Hepatocyte (in vitro differentiated cells): ENCODE results near the gene AMBP. TPM values are rescaled to one million over a fixed set of nuclear protein-coding genes. Genes with fewer than 3 reads are reported as not detected.

Experiments
- DNase-seq: peaks from one replicate; pipeline ENCODE4 v3.0.0-alpha.2; 2016; ENCODE audit warnings: low spot score
- H2AFZ ChIP-seq: fragments of 200-600 bp; sonication (generic); 2 replicates; pipeline ENCODE4 v1.6.0; 2016; ENCODE audit warnings: antibody characterized with exemption, mild to moderate bottlenecking
- H3K27ac ChIP-seq: fragments of 200-600 bp; sonication (generic); 2 replicates; pipeline ENCODE4 v1.5.1; 2016; ENCODE audit warnings: mild to moderate bottlenecking
- H3K27me3 ChIP-seq: fragments of 200-600 bp; sonication (generic); 2 replicates; pipeline ENCODE4 v1.6.1; 2016
- H3K36me3 ChIP-seq: fragments of 200-600 bp; sonication (generic); replicated peaks from 2 replicates; pipeline ENCODE4 v1.5.1; 2016; ENCODE audit warnings: low read depth; ENCODE audit not compliant: insufficient read depth
- H3K4me1 ChIP-seq: fragments of 200-600 bp; sonication (generic); 2 replicates; pipeline ENCODE4 v1.5.1; 2016; ENCODE audit warnings: mild to moderate bottlenecking, moderate library complexity; ENCODE audit not compliant: insufficient read depth
- H3K4me2 ChIP-seq: fragments of 200-600 bp; sonication (generic); 2 replicates; pipeline ENCODE4 v1.6.0; 2016
- H3K4me3 ChIP-seq: fragments of 200-600 bp; sonication (generic); 2 replicates; pipeline ENCODE4 v1.5.1; 2016; ENCODE audit warnings: mild to moderate bottlenecking
- H3K79me2 ChIP-seq: fragments of 200-600 bp; sonication (generic); 2 replicates; pipeline ENCODE4 v1.6.0; 2017; ENCODE audit warnings: mild to moderate bottlenecking
- H3K9me2 ChIP-seq: fragments of 200-600 bp; sonication (generic); replicated peaks from 2 replicates; pipeline ENCODE4 v1.6.0; 2017; ENCODE audit warnings: mild to moderate bottlenecking; ENCODE audit not compliant: insufficient read depth
- H3K9me3 ChIP-seq: fragments of 200-600 bp; sonication (generic); 2 replicates; pipeline ENCODE4 v1.5.1; 2016; ENCODE audit warnings: low read depth, mild to moderate bottlenecking
- H4K20me1 ChIP-seq: fragments of 200-600 bp; sonication (generic); 2 replicates; pipeline ENCODE4 v1.6.0; 2016; ENCODE audit warnings: mild to moderate bottlenecking; ENCODE audit not compliant: insufficient read depth, poor library complexity, severe bottlenecking
- EZH2 ChIP-seq: fragments of 200-600 bp; sonication (generic); IDR thresholded peaks from 2 replicates; pipeline ENCODE4 v1.6.1; 2016; ENCODE audit warnings: antibody characterized with exemption, mild to moderate bottlenecking, borderline replicate concordance
- EZH2phosphoT487 ChIP-seq: fragments of 200-600 bp; sonication (generic); IDR thresholded peaks from one replicate; pipeline ENCODE4 v1.6.1; 2018; ENCODE audit warnings: antibody characterized with exemption, mild to moderate bottlenecking, low read depth, moderate library complexity; ENCODE audit not compliant: unreplicated experiment, severe bottlenecking
- WGBS: methylation state at CpG from one replicate; pipeline ENCODE4 v1.1.6; 2016; ENCODE audit warnings: low lambda C conversion rate; ENCODE audit errors: missing lambda C conversion rate; 5-methylcytosine and 5-hydroxymethylcytosine counted together
- polyA plus RNA-seq: library from polyadenylated mRNA; unstranded; fragments of >200 nt; fragmentation: Nextera tagmentation; extraction: Ambion mirVana; gene quantifications from 2 replicates; pipeline ENCODE4 v1.2.1, GENCODE V29; 2016
- total RNA-seq: library from RNA; depleted of rRNA; stranded (reverse); fragments of >200 nt; gene quantifications from 2 replicates; pipeline ENCODE4 v1.2.3, GENCODE V29; 2014
- TF ChIP-seq, protein P1 (sequence below): fragments of 200-600 bp; sonication (generic); IDR thresholded peaks from 2 replicates; pipeline ENCODE4 v1.5.1; 2016; ENCODE audit warnings: antibody characterized with exemption, mild to moderate bottlenecking; ENCODE audit not compliant: poor library complexity

AMBP gene
- total and polyA plus RNA-seq, 2 experiments from 2014 or later, result 713 to 833 TPM

DNA sequence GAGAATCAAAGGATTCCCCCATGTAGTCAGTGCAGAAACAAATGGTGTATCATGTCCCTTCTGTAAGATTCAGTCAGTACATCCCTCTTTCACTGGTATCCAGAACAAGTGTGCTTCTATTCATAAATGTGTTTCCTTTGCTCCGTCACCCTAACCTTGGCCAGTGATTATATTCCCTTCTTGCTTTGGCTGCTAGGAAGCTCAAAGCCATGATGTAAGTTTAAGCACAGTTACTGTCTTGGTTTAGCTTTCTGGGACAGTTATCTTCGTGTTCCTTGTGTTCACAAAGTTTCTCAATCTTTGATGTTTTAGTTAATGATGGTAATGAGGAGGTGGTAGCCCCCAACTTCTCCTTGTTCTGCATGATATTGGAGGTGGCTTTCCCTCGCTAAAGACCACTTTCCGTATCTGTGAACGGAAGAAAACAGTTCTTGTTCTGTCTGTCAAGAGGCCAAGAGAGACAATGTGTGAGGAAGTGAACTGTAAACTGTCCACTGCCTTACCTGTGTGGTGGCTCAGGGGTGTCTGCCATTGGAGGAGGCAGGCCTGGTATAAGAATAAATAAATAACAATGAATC is 2.2 kb upstream of the AMBP start:
- Histone ChIP-seq H3K79me2 (no peaks in the 10 kb centered on the region), H3K27ac (peak overlapping the region; percentile 66), H3K4me2 (no peak overlapping the region), H3K9me2 (no peaks in the 10 kb centered on the region), H4K20me1 (no peaks in the 10 kb centered on the region), H3K27me3 (no peaks in the 10 kb centered on the region), H2AFZ (no peak overlapping the region), H3K4me1 (peaks cover 15% of the 10 kb centered on the region), H3K36me3 (no peaks in the 10 kb centered on the region), H3K4me3 (no peak overlapping the region), H3K9me3 (no peaks in the 10 kb centered on the region)
- TF ChIP-seq, protein P1, sequence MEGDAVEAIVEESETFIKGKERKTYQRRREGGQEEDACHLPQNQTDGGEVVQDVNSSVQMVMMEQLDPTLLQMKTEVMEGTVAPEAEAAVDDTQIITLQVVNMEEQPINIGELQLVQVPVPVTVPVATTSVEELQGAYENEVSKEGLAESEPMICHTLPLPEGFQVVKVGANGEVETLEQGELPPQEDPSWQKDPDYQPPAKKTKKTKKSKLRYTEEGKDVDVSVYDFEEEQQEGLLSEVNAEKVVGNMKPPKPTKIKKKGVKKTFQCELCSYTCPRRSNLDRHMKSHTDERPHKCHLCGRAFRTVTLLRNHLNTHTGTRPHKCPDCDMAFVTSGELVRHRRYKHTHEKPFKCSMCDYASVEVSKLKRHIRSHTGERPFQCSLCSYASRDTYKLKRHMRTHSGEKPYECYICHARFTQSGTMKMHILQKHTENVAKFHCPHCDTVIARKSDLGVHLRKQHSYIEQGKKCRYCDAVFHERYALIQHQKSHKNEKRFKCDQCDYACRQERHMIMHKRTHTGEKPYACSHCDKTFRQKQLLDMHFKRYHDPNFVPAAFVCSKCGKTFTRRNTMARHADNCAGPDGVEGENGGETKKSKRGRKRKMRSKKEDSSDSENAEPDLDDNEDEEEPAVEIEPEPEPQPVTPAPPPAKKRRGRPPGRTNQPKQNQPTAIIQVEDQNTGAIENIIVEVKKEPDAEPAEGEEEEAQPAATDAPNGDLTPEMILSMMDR, result no peak
- TF ChIP-seq EZH2phosphoT487, result no peak
- no peak for TF ChIP-seq EZH2
- DNase-seq, result no peak
- WGBS, result 70% methylated on average over 5 of the region's 5 CpGs

DNA sequence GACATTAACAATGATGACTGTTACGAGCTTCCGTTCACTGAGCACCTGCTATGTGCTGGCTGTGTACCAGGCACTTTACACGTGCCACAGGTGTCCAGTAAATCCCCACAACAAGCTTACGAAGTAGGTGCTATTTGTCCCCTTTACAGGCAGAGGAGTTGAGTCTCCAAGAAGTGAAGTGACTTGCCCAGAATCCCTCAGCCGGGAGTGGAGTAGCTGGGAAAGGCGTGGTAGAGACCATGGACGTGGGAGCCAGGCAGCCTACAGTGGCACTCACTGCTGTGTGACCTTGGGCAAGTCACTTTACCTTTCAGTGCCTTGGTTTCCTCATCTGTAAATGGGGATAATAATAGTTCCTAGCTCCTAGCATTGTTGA is 669 bp upstream of the AMBP start:
- no peak for DNase-seq
- Histone ChIP-seq H3K4me1 (peaks cover 15% of the 10 kb centered on the region), H2AFZ (no peak overlapping the region), H3K9me3 (no peaks in the 10 kb centered on the region), H4K20me1 (no peaks in the 10 kb centered on the region), H3K4me3 (no peak overlapping the region), H3K27ac (no peak overlapping the region), H3K27me3 (no peaks in the 10 kb centered on the region), H3K9me2 (no peaks in the 10 kb centered on the region), H3K36me3 (no peaks in the 10 kb centered on the region), H3K4me2 (no peak overlapping the region), H3K79me2 (no peaks in the 10 kb centered on the region)
- 78% methylated on average over 7 of the region's 7 CpGs for WGBS
- TF ChIP-seq EZH2phosphoT487 (no peak), EZH2 (no peak)
- TF ChIP-seq, protein P1, result no peak

DNA sequence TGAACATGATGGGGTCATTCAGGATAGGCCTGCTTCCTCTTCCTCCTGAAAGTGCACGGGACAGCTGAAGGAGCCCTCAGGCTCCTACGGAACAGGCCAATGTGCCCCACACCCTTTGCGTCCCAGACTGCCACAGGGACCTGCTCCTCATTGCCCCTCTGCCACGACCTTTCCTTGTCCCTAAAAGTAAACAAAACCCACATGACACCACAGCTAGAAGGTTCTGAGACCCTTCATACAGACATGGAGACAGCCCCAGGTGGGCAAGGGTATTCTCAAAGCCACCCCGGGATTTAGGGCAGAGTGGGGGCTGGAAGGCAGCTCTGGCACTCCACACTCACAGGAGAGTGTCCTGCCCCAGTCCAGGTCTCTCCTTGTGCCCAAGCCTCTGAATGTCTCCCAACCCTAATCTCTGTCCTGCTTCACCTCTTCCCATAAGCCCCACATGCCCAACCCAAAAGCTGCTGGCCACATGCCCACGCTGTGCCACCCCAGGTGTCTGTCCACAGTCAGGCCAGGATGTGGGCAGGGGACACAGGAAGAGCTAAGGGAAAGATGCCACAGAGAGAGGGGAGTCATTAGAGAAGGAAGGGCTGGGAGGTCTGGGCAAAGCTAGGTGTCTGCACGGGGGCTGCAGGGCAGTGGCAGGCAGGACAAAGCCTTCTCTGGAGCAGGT is 800 bp downstream of the AMBP start:
- TF ChIP-seq, protein P1, result no peak
- TF ChIP-seq EZH2 (no peak), EZH2phosphoT487 (no peak)
- Histone ChIP-seq H3K9me3 (no peaks in the 10 kb centered on the region), H4K20me1 (no peaks in the 10 kb centered on the region), H3K4me3 (no peak overlapping the region), H3K9me2 (no peaks in the 10 kb centered on the region), H3K36me3 (no peaks in the 10 kb centered on the region), H3K4me1 (peaks cover 15% of the 10 kb centered on the region), H3K27me3 (no peaks in the 10 kb centered on the region), H3K27ac (no peak overlapping the region), H2AFZ (no peak overlapping the region), H3K79me2 (no peaks in the 10 kb centered on the region), H3K4me2 (no peak overlapping the region)
- no peak for DNase-seq
- WGBS, result 72% methylated on average over 7 of the region's 7 CpGs
